IMR-90 (cell line): ENCODE results near the gene SCPEP1.

ENCODE experiments used
- CEBPB ChIP-seq: IDR thresholded peaks from 2 replicates; pipeline ENCODE4 v1.6.1; 2012; ENCODE audit warnings: low read depth, low read length, improper control_type of control experiment
- FOS ChIP-seq: fragments of 150-350 bp; IDR thresholded peaks from 2 replicates; pipeline ENCODE4 v1.6.1; 2016; ENCODE audit warnings: low read depth, low read length
- POLR2A ChIP-seq: IDR thresholded peaks from 2 replicates; pipeline ENCODE4 v1.6.1; 2012; ENCODE audit warnings: mild to moderate bottlenecking, low read depth, low read length
- TF ChIP-seq, protein P1 (sequence below): conservative IDR thresholded peaks from 2 replicates; pipeline ENCODE4 v1.5.1; 2012; ENCODE audit warnings: mild to moderate bottlenecking, low read depth, low read length, improper control_type of control experiment

DNA sequence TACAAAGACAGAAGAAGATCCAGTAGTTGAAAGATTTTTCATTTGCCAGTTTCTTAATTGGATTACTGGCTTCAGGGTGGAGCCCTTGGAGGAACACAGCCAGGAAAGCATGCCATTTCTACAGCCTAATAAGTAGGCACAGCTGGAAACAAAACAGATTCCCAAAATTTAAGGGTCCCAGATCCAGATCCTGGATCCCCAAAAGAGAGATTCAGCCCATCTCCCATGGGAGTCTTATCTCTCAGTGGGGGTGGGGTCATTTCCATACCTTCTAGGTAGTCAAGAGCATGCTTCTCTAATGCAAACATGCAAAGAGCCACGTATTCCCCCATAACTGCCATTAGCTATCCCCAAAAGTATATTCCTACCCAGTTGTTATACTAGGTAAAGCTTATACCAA lies 49.9 kb downstream of the SCPEP1 start:
- TF ChIP-seq, protein P1, sequence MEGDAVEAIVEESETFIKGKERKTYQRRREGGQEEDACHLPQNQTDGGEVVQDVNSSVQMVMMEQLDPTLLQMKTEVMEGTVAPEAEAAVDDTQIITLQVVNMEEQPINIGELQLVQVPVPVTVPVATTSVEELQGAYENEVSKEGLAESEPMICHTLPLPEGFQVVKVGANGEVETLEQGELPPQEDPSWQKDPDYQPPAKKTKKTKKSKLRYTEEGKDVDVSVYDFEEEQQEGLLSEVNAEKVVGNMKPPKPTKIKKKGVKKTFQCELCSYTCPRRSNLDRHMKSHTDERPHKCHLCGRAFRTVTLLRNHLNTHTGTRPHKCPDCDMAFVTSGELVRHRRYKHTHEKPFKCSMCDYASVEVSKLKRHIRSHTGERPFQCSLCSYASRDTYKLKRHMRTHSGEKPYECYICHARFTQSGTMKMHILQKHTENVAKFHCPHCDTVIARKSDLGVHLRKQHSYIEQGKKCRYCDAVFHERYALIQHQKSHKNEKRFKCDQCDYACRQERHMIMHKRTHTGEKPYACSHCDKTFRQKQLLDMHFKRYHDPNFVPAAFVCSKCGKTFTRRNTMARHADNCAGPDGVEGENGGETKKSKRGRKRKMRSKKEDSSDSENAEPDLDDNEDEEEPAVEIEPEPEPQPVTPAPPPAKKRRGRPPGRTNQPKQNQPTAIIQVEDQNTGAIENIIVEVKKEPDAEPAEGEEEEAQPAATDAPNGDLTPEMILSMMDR = no peak
- TF ChIP-seq POLR2A = no peak
- no peak for TF ChIP-seq CEBPB
- TF ChIP-seq FOS = no peak
